ENCODE results near the gene SYNRG.

Gene SYNRG

DNA sequence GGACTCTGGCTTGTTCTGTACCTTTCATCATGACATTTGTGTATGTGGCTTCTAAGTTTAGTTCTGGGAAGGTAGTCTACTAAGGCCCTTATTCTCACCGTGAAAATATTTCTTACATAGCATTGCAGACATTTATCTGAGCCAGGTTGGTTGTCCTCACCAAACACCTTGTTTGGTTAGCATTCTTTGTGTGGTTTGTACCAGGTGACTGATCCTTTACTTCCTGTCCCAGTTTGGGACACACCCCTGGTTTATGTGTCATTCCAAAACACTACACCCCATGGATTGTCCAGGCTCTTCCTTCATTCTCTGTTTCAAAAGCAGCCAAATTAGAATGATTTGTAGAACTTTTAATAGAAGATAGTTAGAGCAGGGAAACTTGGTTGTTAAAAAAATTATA lies 142.7 kb downstream of the SYNRG start:
- H3K36me3 ChIP-seq (ENCODE audit: control insufficient read depth in 2 of 2, insufficient read depth in 1 of 2, low read length in 2 of 2): peaks cover 78 to 82% of the 10 kb centered on the region in 2 experiments
- POLR2A ChIA-PET: no interaction called here

DNA sequence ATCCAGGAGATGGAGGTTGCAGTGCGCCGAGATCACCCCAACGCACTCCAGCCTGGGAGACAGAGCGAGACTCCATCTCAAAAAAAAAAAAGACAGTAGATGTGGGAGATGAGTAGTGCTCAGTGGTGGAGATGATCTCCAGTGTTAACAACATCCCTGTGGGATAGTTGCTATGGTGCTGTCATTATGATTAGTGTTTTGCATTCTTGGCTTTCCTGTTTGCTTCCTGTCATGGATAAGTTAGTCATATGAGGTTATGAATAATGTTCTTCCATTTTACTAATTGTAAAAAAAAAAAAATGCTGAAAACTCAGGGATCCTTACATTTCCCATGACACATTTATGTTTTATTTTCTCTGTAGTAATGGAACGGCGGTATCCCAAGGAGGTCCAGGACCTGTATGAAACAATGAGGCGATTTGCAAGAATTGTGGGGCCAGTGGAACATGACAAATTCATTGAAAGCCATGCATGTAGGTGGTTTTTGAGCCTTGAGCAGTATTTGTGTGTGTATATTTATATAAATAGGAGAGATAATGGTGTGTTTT lies 144.1 kb downstream of the SYNRG start:
- no peaks in the 10 kb centered on the region for H3K9me3 ChIP-seq (ENCODE audit: control insufficient read depth, insufficient read depth, low read depth, low read length)
- H3K36me3 ChIP-seq (ENCODE audit: control insufficient read depth in 2 of 2, insufficient read depth in 1 of 2, low read length in 2 of 2): peaks cover 69 to 76% of the 10 kb centered on the region in 2 experiments
- no peak overlapping the region for H3K27ac ChIP-seq (ENCODE audit: extremely low read depth, low read depth, low read length)
- ChIA-PET CTCF (interaction anchor here (0.6 kb wide), 1 partner anchor 84 kb away, joined by 4 read pairs; no protein-coding TSS in a partner anchor), POLR2A (no interaction called here)
- no peaks in the 10 kb centered on the region for H3K4me1 ChIP-seq (ENCODE audit: control insufficient read depth, insufficient read depth, low read length)
- no peak for TF ChIP-seq ZNF501 (tag by site-specific recombination; IDR thresholded peaks at IDR 0.05)
- no peak for TF ChIP-seq ZSCAN16 (tag by site-specific recombination; IDR thresholded peaks at IDR 0.05)
- TF ChIP-seq ZNF843 (tag by site-specific recombination; IDR thresholded peaks at IDR 0.05): no peak
- TF ChIP-seq FEZF1 (tag by site-specific recombination; IDR thresholded peaks at IDR 0.05): no peak
- TF ChIP-seq ZNF658 (tag by site-specific recombination; IDR thresholded peaks at IDR 0.05): no peak
- TF ChIP-seq, protein P1, sequence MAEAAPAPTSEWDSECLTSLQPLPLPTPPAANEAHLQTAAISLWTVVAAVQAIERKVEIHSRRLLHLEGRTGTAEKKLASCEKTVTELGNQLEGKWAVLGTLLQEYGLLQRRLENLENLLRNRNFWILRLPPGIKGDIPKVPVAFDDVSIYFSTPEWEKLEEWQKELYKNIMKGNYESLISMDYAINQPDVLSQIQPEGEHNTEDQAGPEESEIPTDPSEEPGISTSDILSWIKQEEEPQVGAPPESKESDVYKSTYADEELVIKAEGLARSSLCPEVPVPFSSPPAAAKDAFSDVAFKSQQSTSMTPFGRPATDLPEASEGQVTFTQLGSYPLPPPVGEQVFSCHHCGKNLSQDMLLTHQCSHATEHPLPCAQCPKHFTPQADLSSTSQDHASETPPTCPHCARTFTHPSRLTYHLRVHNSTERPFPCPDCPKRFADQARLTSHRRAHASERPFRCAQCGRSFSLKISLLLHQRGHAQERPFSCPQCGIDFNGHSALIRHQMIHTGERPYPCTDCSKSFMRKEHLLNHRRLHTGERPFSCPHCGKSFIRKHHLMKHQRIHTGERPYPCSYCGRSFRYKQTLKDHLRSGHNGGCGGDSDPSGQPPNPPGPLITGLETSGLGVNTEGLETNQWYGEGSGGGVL (tag by site-specific recombination; IDR thresholded peaks at IDR 0.05): no peak
- no peak for TF ChIP-seq ZNF140 (tag by site-specific recombination; IDR thresholded peaks at IDR 0.05)
- TF ChIP-seq ZSCAN30 (tag by site-specific recombination; IDR thresholded peaks at IDR 0.05): no peak
- TF ChIP-seq, protein P2, sequence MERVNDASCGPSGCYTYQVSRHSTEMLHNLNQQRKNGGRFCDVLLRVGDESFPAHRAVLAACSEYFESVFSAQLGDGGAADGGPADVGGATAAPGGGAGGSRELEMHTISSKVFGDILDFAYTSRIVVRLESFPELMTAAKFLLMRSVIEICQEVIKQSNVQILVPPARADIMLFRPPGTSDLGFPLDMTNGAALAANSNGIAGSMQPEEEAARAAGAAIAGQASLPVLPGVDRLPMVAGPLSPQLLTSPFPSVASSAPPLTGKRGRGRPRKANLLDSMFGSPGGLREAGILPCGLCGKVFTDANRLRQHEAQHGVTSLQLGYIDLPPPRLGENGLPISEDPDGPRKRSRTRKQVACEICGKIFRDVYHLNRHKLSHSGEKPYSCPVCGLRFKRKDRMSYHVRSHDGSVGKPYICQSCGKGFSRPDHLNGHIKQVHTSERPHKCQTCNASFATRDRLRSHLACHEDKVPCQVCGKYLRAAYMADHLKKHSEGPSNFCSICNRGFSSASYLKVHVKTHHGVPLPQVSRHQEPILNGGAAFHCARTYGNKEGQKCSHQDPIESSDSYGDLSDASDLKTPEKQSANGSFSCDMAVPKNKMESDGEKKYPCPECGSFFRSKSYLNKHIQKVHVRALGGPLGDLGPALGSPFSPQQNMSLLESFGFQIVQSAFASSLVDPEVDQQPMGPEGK (tag by site-specific recombination; IDR thresholded peaks at IDR 0.05): no peak
- TF ChIP-seq ZNF248 (tag by site-specific recombination; IDR thresholded peaks at IDR 0.05): no peak
- no peak for TF ChIP-seq ZNF366 (tag by site-specific recombination; conservative IDR thresholded peaks at IDR 0.05)
- no peak overlapping the region for H3K4me3 ChIP-seq (ENCODE audit: low read depth, low read length)

More for the DNA sequence above, 142.7 kb downstream of the SYNRG start:
- Histone ChIP-seq H3K4me1 (ENCODE audit: control insufficient read depth, insufficient read depth, low read length) (no peaks in the 10 kb centered on the region), H3K9me3 (ENCODE audit: control insufficient read depth, insufficient read depth, low read depth, low read length) (no peaks in the 10 kb centered on the region), H3K27ac (ENCODE audit: extremely low read depth, low read depth, low read length) (no peak overlapping the region), H3K4me3 (ENCODE audit: low read depth, low read length) (no peak overlapping the region)
- CTCF ChIA-PET: no interaction called here
- no peak for TF ChIP-seq ZBTB20 (tag by site-specific recombination; IDR thresholded peaks at IDR 0.05)
- TF ChIP-seq, protein P3, sequence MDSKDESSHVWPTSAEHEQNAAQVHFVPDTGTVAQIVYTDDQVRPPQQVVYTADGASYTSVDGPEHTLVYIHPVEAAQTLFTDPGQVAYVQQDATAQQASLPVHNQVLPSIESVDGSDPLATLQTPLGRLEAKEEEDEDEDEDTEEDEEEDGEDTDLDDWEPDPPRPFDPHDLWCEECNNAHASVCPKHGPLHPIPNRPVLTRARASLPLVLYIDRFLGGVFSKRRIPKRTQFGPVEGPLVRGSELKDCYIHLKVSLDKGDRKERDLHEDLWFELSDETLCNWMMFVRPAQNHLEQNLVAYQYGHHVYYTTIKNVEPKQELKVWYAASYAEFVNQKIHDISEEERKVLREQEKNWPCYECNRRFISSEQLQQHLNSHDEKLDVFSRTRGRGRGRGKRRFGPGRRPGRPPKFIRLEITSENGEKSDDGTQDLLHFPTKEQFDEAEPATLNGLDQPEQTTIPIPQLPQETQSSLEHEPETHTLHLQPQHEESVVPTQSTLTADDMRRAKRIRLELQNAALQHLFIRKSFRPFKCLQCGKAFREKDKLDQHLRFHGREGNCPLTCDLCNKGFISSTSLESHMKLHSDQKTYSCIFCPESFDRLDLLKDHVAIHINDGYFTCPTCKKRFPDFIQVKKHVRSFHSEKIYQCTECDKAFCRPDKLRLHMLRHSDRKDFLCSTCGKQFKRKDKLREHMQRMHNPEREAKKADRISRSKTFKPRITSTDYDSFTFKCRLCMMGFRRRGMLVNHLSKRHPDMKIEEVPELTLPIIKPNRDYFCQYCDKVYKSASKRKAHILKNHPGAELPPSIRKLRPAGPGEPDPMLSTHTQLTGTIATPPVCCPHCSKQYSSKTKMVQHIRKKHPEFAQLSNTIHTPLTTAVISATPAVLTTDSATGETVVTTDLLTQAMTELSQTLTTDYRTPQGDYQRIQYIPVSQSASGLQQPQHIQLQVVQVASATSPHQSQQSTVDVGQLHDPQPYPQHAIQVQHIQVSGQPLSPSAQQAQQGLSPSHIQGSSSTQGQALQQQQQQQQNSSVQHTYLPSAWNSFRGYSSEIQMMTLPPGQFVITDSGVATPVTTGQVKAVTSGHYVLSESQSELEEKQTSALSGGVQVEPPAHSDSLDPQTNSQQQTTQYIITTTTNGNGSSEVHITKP (tag by site-specific recombination; IDR thresholded peaks at IDR 0.05): no peak
- no peak for TF ChIP-seq ZNF354C (tag by site-specific recombination; IDR thresholded peaks at IDR 0.05; ENCODE audit: borderline replicate concordance, low read depth)
- TF ChIP-seq ZNF629 (tag by site-specific recombination; IDR thresholded peaks at IDR 0.05): no peak
- TF ChIP-seq, protein P4, sequence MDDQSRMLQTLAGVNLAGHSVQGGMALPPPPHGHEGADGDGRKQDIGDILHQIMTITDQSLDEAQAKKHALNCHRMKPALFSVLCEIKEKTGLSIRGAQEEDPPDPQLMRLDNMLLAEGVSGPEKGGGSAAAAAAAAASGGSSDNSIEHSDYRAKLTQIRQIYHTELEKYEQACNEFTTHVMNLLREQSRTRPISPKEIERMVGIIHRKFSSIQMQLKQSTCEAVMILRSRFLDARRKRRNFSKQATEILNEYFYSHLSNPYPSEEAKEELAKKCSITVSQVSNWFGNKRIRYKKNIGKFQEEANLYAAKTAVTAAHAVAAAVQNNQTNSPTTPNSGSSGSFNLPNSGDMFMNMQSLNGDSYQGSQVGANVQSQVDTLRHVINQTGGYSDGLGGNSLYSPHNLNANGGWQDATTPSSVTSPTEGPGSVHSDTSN (CRISPR knock-in tag; IDR thresholded peaks at IDR 0.05): no peak
- TF ChIP-seq, protein P5, sequence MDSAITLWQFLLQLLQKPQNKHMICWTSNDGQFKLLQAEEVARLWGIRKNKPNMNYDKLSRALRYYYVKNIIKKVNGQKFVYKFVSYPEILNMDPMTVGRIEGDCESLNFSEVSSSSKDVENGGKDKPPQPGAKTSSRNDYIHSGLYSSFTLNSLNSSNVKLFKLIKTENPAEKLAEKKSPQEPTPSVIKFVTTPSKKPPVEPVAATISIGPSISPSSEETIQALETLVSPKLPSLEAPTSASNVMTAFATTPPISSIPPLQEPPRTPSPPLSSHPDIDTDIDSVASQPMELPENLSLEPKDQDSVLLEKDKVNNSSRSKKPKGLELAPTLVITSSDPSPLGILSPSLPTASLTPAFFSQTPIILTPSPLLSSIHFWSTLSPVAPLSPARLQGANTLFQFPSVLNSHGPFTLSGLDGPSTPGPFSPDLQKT (IDR thresholded peaks at IDR 0.05; ENCODE audit: borderline replicate concordance, low read depth, low read length): no peak
- TF ChIP-seq, protein P6, sequence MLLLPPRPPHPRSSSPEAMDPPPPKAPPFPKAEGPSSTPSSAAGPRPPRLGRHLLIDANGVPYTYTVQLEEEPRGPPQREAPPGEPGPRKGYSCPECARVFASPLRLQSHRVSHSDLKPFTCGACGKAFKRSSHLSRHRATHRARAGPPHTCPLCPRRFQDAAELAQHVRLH (tag by site-specific recombination; IDR thresholded peaks at IDR 0.05): no peak
- TF ChIP-seq ZNF791 (tag by site-specific recombination; IDR thresholded peaks at IDR 0.05): no peak
- TF ChIP-seq ZNF132 (tag by site-specific recombination; IDR thresholded peaks at IDR 0.05; ENCODE audit: borderline replicate concordance): no peak
- no peak for TF ChIP-seq ZNF311 (tag by site-specific recombination; IDR thresholded peaks at IDR 0.05; ENCODE audit: borderline replicate concordance)
- TF ChIP-seq, protein P7, sequence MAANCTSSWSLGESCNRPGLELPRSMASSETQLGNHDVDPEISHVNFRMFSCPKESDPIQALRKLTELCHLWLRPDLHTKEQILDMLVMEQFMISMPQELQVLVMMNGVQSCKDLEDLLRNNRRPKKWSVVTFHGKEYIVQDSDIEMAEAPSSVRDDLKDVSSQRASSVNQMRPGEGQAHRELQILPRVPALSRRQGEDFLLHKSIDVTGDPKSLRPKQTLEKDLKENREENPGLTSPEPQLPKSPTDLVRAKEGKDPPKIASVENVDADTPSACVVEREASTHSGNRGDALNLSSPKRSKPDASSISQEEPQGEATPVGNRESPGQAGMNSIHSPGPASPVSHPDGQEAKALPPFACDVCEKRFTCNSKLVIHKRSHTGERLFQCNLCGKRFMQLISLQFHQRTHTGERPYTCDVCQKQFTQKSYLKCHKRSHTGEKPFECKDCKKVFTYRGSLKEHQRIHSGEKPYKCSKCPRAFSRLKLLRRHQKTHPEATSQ (tag by site-specific recombination; IDR thresholded peaks at IDR 0.05): no peak
- TF ChIP-seq ZNF366 (tag by site-specific recombination; conservative IDR thresholded peaks at IDR 0.05): no peak
- TF ChIP-seq YY2 (tag by site-specific recombination; IDR thresholded peaks at IDR 0.05): no peak
- no peak for TF ChIP-seq YY1 (tag by site-specific recombination; IDR thresholded peaks at IDR 0.05)
- TF ChIP-seq ZNF585B (tag by site-specific recombination; IDR thresholded peaks at IDR 0.05): no peak
- TF ChIP-seq ZFHX2 (tag by site-specific recombination; conservative IDR thresholded peaks at IDR 0.05): no peak
